ENCODE measurements around the gene NTHL1.

DNA sequence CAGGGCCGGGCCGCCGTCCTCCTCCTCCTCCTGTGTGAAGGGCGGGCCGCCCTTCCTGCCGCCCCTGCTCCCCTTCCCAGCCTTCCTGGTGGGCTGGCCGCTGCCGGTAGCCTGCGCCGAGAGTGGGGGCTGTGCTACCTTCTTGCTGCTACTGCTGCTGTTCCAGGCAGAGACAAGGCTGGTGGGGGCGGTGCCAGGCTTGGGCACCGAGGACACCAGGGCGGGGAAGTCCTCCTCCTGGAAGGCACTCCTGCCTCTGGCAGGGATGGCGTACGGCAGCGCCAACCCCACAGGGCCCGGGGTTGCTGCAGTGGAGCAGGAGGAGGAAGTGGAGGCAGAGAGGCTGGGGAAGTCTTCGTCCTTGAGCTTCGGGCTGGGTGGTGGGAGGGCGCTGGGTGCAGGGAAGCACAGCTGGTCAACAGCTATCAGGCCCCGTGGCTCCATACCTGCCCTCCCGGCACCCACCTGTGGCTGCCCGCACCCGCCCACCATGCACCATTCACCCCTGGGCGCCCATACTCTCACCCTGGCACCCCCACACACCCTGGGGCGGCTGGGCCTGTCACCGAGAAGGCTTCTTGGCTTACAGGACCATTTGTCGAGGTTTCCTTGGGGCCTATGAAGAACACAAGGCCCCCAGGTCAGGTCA lies 47.6 kb downstream of the NTHL1 start:
- no peak for TF ChIP-seq POLR2AphosphoS5 (IDR thresholded peaks at IDR 0.05; ENCODE audit: borderline replicate concordance, low read depth, low read length)
- TF ChIP-seq EZH2 (IDR thresholded peaks at IDR 0.05) = no peak
- no peak for TF ChIP-seq FOXP2 (optimal IDR thresholded peaks at IDR 0.05; ENCODE audit: control extremely low read depth, extremely low read length, insufficient read depth)

All from SK-N-MC (cell line).